Naive B cell (primary cell): ENCODE measurements around the gene TCERG1L. TPM values are rescaled to one million over a fixed set of nuclear protein-coding genes. Genes with fewer than 3 reads are reported as not detected.
"Not testable (repeated sequence)": the region's sequence is repeated elsewhere in the genome, so short reads cannot be mapped to it uniquely, and the experiment has no call there.

ENCODE experiments used
- ATAC-seq, 2 donors: fragments of 150-1000 bp; cut with Tn5 transposase; 2 replicates each; pipeline ENCODE4 v1.10.0; 2021; ENCODE audit warnings: low read depth in 2 of 2, mild to moderate bottlenecking in 2 of 2, moderate library complexity in 2 of 2
- DNase-seq: peaks from one replicate; pipeline ENCODE4 v3.0.0; 2022
- H3K27ac Mint-ChIP-seq, 6 donors: one replicate each; pipeline ENCODE4 v1.8.0; 2020 to 2022; ENCODE audit warnings: mild to moderate bottlenecking in 6 of 6, mixed read lengths in 6 of 6, moderate library complexity in 5 of 6, inconsistent platforms in 2 of 6
- H3K27me3 Mint-ChIP-seq, 3 donors: one replicate each; pipeline ENCODE4 v1.8.0; 2021 to 2022; ENCODE audit warnings: mixed read lengths in 3 of 3, mild to moderate bottlenecking in 1 of 3
- H3K36me3 Mint-ChIP-seq, 2 donors: one replicate each; pipeline ENCODE4 v1.8.0; 2020 to 2022; ENCODE audit warnings: mixed read lengths in 2 of 2, inconsistent platforms in 1 of 2, mild to moderate bottlenecking in 1 of 2
- H3K4me1 Mint-ChIP-seq, 3 donors: one replicate each; pipeline ENCODE4 v1.8.0; 2020 to 2022; ENCODE audit warnings: mixed read lengths in 3 of 3, inconsistent platforms in 1 of 3, mild to moderate bottlenecking in 1 of 3, moderate library complexity in 1 of 3
- H3K4me3 Mint-ChIP-seq, 8 donors: one replicate each; pipeline ENCODE4 v1.8.0; 2020 to 2022; ENCODE audit warnings: mild to moderate bottlenecking in 8 of 8, mixed read lengths in 8 of 8, moderate library complexity in 8 of 8, inconsistent platforms in 2 of 8
- H3K9me3 Mint-ChIP-seq, 7 donors: one replicate each; pipeline ENCODE4 v1.8.0; 2020 to 2022; ENCODE audit warnings: mixed read lengths in 7 of 7, mild to moderate bottlenecking in 5 of 7, inconsistent platforms in 2 of 7, moderate library complexity in 1 of 7
- polyA plus RNA-seq, 6 donors: library from polyadenylated mRNA; unstranded; fragments of 300-500 nt; fragmentation: Illumina TruSeq; gene quantifications; one replicate each; pipeline ENCODE4 v1.2.3, GENCODE V29; 2021; ENCODE audit warnings: low read depth in 6 of 6

TCERG1L gene
- polyA plus RNA-seq, 6 donors from 2014 or later = not detected

GRCh38 chr10:131337741-131338140, 26.2 kb upstream of the TCERG1L start:
- Mint-ChIP-seq H3K27ac (no peak overlapping the region), H3K27me3 (peaks cover 0 to 7% (median 6%) of the 10 kb centered on the region in 3 donors), H3K9me3 (peaks cover 2 to 15% (median 12%) of the 10 kb centered on the region in 7 donors), H3K4me1 (no peaks in the 10 kb centered on the region), H3K4me3 (no peak overlapping the region), H3K36me3 (no peaks in the 10 kb centered on the region)
- ATAC-seq (no peak), DNase-seq (no peak)

DNA sequence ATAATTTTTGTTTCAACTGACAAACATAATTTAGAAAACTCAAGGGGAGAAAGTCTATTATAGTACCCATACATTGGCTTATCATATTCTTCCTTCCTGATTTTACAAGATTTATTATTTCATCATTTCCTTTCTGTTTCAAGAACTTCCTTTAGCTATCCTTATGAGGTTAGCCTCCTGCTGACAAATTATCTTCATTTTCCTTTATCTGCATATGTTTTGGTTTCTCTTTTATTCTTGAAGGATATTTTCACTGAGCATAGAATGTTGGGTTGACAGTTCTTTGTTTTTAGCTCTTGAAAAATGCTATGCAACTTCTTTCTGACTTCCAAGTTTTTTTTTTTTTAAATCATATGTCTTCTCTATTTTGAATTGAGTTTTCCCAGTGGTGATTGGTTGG, 21.3 kb upstream of the TCERG1L start:
- H3K27me3 Mint-ChIP-seq = peaks cover 0 to 11% (median 4%) of the 10 kb centered on the region in 3 donors
- no peak overlapping the region for H3K4me3 Mint-ChIP-seq
- no peaks in the 10 kb centered on the region for H3K4me1 Mint-ChIP-seq
- H3K9me3 Mint-ChIP-seq = peaks cover 4 to 23% (median 7%) of the 10 kb centered on the region in 7 donors
- H3K36me3 Mint-ChIP-seq = no peaks in the 10 kb centered on the region
- ATAC-seq (no peak), DNase-seq (no peak)
- H3K27ac Mint-ChIP-seq = no peak overlapping the region

DNA sequence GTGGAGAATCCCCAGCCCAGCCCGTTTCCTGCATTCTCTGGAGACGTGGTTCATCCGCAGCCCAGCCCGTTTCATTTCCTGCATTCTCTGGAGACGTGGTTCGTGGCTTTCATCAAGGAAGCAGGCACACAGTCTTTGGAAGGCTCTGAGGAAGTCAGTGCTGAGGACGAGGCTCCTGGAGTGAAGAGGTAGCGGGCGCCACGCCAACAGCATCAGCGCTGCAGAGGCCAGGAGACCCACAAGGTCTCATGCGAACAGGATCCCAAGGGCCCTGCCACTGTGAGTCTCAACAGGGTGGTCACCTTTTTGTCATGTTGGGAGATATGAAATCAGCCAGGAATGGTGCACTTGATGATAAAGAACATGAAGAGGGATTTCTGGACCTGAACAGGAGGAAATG, 12.4 kb upstream of the TCERG1L start:
- DNase-seq = no peak
- H3K27ac Mint-ChIP-seq = no peak overlapping the region
- no peak overlapping the region for H3K4me3 Mint-ChIP-seq
- H3K4me1 Mint-ChIP-seq = no peaks in the 10 kb centered on the region
- H3K27me3 Mint-ChIP-seq = peaks cover 22 to 38% (median 34%) of the 10 kb centered on the region in 3 donors
- ATAC-seq = no peak
- peaks cover 0 to 15% (median 3%) of the 10 kb centered on the region in 7 donors for H3K9me3 Mint-ChIP-seq
- peaks cover 0 to 4% of the 10 kb centered on the region in 2 donors for H3K36me3 Mint-ChIP-seq

GRCh38 chr10:131323025-131323424, 11.5 kb upstream of the TCERG1L start:
- H3K27ac Mint-ChIP-seq = no peak overlapping the region
- no peak for ATAC-seq
- H3K4me1 Mint-ChIP-seq = no peaks in the 10 kb centered on the region
- H3K27me3 Mint-ChIP-seq = peaks cover 22 to 41% (median 38%) of the 10 kb centered on the region in 3 donors
- H3K36me3 Mint-ChIP-seq = peaks cover 0 to 4% of the 10 kb centered on the region in 2 donors
- no peak for DNase-seq
- H3K4me3 Mint-ChIP-seq = no peak overlapping the region
- H3K9me3 Mint-ChIP-seq = peaks cover 0 to 11% (median 3%) of the 10 kb centered on the region in 7 donors

DNA sequence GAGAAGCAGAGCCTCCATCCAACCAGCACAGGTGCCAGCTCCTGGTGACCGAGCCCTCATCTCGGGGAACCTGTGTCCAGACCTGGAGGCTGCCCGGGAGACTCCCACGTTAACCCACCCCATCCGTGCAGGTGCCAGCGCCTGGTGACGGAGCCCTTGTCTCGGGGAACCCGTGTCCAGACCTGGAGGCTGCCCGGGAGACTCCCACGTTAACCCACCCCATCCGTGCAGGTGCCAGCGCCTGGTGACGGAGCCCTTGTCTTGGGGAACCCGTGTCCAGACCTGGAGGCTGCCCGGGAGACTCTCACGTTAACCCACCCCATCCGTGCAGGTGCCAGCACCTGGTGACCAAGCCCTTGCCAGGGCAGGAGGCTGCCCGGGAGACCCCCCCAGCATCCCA, 11.1 kb upstream of the TCERG1L start:
- Mint-ChIP-seq H3K27me3 (peaks cover 22 to 46% (median 43%) of the 10 kb centered on the region in 3 donors), H3K9me3 (peaks cover 0 to 11% (median 3%) of the 10 kb centered on the region in 7 donors)
- H3K4me3 Mint-ChIP-seq, H3K4me1 Mint-ChIP-seq, DNase-seq, H3K36me3 Mint-ChIP-seq, ATAC-seq, H3K27ac Mint-ChIP-seq: not testable (repeated sequence)

GRCh38 chr10:131320860-131321604, 9.5 kb upstream of the TCERG1L start:
- DNase-seq (no peak), ATAC-seq (no peak)
- Mint-ChIP-seq H3K27ac (no peak overlapping the region), H3K27me3 (peaks cover 30 to 57% (median 55%) of the 10 kb centered on the region in 3 donors), H3K4me3 (no peak overlapping the region), H3K4me1 (no peaks in the 10 kb centered on the region), H3K36me3 (peaks cover 0 to 4% of the 10 kb centered on the region in 2 donors), H3K9me3 (peaks cover 0 to 5% (median 3%) of the 10 kb centered on the region in 7 donors)

GRCh38 chr10:131318814-131319213, 7.3 kb upstream of the TCERG1L start:
- Mint-ChIP-seq H3K4me1 (no peaks in the 10 kb centered on the region), H3K4me3 (no peak overlapping the region)
- no peak for ATAC-seq

GRCh38 chr10:131318291-131318690, 6.8 kb upstream of the TCERG1L start:
- Mint-ChIP-seq H3K27ac (no peak overlapping the region), H3K4me1 (no peaks in the 10 kb centered on the region), H3K27me3 (peaks cover 48 to 77% (median 71%) of the 10 kb centered on the region in 3 donors), H3K4me3 (no peak overlapping the region), H3K9me3 (peaks cover 0 to 2% (median under 1%) of the 10 kb centered on the region in 7 donors), H3K36me3 (no peaks in the 10 kb centered on the region)
- no peak for DNase-seq
- no peak for ATAC-seq

More at GRCh38 chr10:131318814-131319213, 7.3 kb upstream of the TCERG1L start:
- Mint-ChIP-seq H3K9me3 (peaks cover 0 to 5% (median 2%) of the 10 kb centered on the region in 7 donors), H3K27me3 (peaks cover 47 to 77% (median 72%) of the 10 kb centered on the region in 3 donors), H3K27ac (no peak overlapping the region), H3K36me3 (peaks cover 0 to 4% of the 10 kb centered on the region in 2 donors)
- no peak for DNase-seq

DNA sequence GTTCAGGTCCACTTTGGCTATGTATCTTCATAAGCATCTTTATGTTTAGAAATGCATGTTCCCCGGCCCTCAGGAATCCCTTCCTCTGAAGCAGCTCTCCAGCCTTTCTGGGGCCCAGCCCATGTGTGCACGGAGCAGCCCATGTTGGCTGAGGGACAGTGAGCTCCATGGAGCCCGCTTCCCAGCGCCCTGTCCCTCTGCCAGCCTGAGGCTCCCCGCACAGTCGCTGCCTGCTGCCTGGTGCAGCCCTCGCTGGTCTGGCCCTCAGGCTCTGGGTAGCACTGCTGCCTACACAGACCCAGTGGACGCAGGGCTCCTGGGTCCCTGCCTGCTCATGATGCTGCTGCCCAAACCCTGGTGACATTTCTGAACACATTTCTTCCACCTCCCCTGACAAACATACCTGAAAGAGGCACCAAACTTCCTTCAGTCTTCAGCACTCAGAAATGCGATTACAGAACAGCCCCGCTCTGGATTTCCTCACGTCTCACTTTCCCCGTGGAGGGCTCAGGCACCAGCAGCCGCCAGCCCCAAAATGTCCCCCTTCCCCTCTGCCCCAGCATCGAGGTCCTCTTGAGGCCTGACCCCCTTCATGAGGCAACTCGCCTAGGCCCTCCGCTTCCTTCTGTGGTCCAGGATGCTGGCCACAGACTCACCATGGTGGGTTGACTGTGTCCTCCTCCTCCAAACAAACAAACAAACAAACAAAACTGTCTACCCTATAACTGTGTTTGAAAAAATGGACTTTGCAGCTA, 5.0 kb upstream of the TCERG1L start:
- peaks cover 0 to 5% (median 3%) of the 10 kb centered on the region in 3 donors for H3K4me1 Mint-ChIP-seq
- DNase-seq = no peak
- peaks cover 46 to 70% (median 62%) of the 10 kb centered on the region in 3 donors for H3K27me3 Mint-ChIP-seq
- peak overlapping the region in 1 of 8 donors; percentile 60 for H3K4me3 Mint-ChIP-seq
- H3K27ac Mint-ChIP-seq = peak overlapping the region in 1 of 6 donors; percentile 66
- H3K36me3 Mint-ChIP-seq = no peaks in the 10 kb centered on the region
- peaks cover 0 to 4% (median under 1%) of the 10 kb centered on the region in 7 donors for H3K9me3 Mint-ChIP-seq
- ATAC-seq = no peak

GRCh38 chr10:131315344-131315743, 3.8 kb upstream of the TCERG1L start:
- no peak overlapping the region for H3K4me3 Mint-ChIP-seq
- no peak overlapping the region for H3K27ac Mint-ChIP-seq
- no peak for DNase-seq
- peaks cover 0 to 4% (median 0%) of the 10 kb centered on the region in 7 donors for H3K9me3 Mint-ChIP-seq
- peaks cover 0 to 6% (median 5%) of the 10 kb centered on the region in 3 donors for H3K4me1 Mint-ChIP-seq
- H3K27me3 Mint-ChIP-seq = peaks cover 47 to 71% (median 56%) of the 10 kb centered on the region in 3 donors
- H3K36me3 Mint-ChIP-seq = no peaks in the 10 kb centered on the region
- no peak for ATAC-seq

DNA sequence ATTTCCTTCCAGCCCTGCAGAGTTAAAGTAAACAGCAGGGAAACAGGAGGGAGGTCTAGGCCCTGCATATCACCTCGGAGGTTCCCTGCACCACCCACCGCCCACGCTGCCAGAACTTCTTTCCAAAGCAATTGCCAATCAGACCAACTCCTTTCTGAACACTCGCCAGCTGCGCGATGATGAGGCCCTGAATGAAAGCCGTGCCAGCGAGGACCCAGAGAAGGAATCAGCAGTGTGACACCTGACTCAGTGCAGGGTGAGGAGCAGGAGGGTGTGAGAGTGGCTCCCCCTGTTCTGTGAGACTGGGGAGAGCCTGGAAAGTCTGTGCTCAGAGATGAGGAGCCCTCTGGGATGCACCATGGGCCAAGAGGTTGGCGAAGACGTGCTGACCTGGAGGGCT, 3.3 kb upstream of the TCERG1L start:
- H3K4me1 Mint-ChIP-seq = peaks cover 0 to 9% (median 5%) of the 10 kb centered on the region in 3 donors
- no peak for ATAC-seq
- no peak for DNase-seq

DNA sequence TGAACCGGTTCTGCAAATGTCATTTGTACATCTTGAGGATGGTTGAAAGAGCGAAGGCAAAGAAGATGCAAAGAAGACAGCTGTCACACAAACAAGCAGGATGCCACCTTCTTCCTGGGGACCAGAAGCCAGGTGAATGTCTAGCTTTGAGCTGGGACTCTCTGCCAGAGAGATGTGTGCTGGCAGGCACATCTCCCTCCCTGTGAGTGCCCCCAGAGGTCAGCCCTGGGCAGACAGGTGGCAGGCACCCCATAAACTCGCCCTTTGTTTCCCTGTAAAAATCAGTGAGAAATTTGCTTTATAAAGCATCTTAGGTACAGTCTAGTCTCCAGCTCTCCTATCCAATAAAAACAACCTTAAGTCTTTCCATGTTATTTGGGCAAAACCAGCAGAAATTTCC, 2.6 kb upstream of the TCERG1L start:
- H3K27me3 Mint-ChIP-seq = peaks cover 45 to 70% (median 48%) of the 10 kb centered on the region in 3 donors
- DNase-seq = no peak

More for the DNA sequence above, 3.3 kb upstream of the TCERG1L start:
- Mint-ChIP-seq H3K27ac (no peak overlapping the region), H3K27me3 (peaks cover 46 to 76% (median 51%) of the 10 kb centered on the region in 3 donors), H3K36me3 (no peaks in the 10 kb centered on the region), H3K9me3 (peaks cover 0 to 4% (median 0%) of the 10 kb centered on the region in 7 donors), H3K4me3 (no peak overlapping the region)

GRCh38 chr10:131313377-131313776, 1.9 kb upstream of the TCERG1L start:
- peaks cover 0 to 9% (median 5%) of the 10 kb centered on the region in 3 donors for H3K4me1 Mint-ChIP-seq
- H3K4me3 Mint-ChIP-seq = peak overlapping the region in 1 of 8 donors; percentile 5
- H3K9me3 Mint-ChIP-seq = peaks cover 0 to 4% (median 0%) of the 10 kb centered on the region in 7 donors
- H3K27me3 Mint-ChIP-seq = peaks cover 51 to 74% (median 52%) of the 10 kb centered on the region in 3 donors
- no peak overlapping the region for H3K27ac Mint-ChIP-seq
- ATAC-seq (no peak), DNase-seq (no peak)
- no peaks in the 10 kb centered on the region for H3K36me3 Mint-ChIP-seq

More for the DNA sequence above, 2.6 kb upstream of the TCERG1L start:
- peaks cover 0 to 9% (median 5%) of the 10 kb centered on the region in 3 donors for H3K4me1 Mint-ChIP-seq
- peaks cover 0 to 4% (median 0%) of the 10 kb centered on the region in 7 donors for H3K9me3 Mint-ChIP-seq
- no peaks in the 10 kb centered on the region for H3K36me3 Mint-ChIP-seq
- peak overlapping the region in 1 of 8 donors; percentile 6 for H3K4me3 Mint-ChIP-seq
- no peak overlapping the region for H3K27ac Mint-ChIP-seq
- ATAC-seq = no peak
